ENCODE results near the gene LSM11.

LSM11 gene

GRCh38 chr5:157800137-157800536, 56.6 kb downstream of the LSM11 start:
- no peak overlapping the region for H3K9ac ChIP-seq (ENCODE audit: low read length)
- no peaks in the 10 kb centered on the region for H3K4me1 ChIP-seq (ENCODE audit: control insufficient read depth, insufficient read depth, low read length)
- H3K36me3 ChIP-seq (ENCODE audit: control insufficient read depth, insufficient read depth, low read length) = peaks cover 3% of the 10 kb centered on the region
- no peaks in the 10 kb centered on the region for H3K27me3 ChIP-seq (ENCODE audit: control insufficient read depth, insufficient read depth, low read length)
- H3K27ac ChIP-seq (ENCODE audit: low read depth, low read length) = no peak overlapping the region
- no peak overlapping the region for H3K4me3 ChIP-seq (ENCODE audit: low read length)

GRCh38 chr5:157802736-157803135, 59.2 kb downstream of the LSM11 start:
- Histone ChIP-seq H3K36me3 (ENCODE audit: control insufficient read depth, insufficient read depth, low read length) (peaks cover 7% of the 10 kb centered on the region), H3K27ac (ENCODE audit: low read depth, low read length) (no peak overlapping the region)

GRCh38 chr5:157808043-157808442, 64.5 kb downstream of the LSM11 start:
- H3K27me3 ChIP-seq (ENCODE audit: control insufficient read depth, insufficient read depth, low read length) = no peaks in the 10 kb centered on the region
- peaks cover 4% of the 10 kb centered on the region for H3K4me1 ChIP-seq (ENCODE audit: control insufficient read depth, insufficient read depth, low read length)
- H3K4me3 ChIP-seq (ENCODE audit: low read length) = no peak overlapping the region
- H3K9ac ChIP-seq (ENCODE audit: low read length) = no peak overlapping the region
- peaks cover 12% of the 10 kb centered on the region for H3K36me3 ChIP-seq (ENCODE audit: control insufficient read depth, insufficient read depth, low read length)
- no peak overlapping the region for H3K27ac ChIP-seq (ENCODE audit: low read depth, low read length)

More at GRCh38 chr5:157802736-157803135, 59.2 kb downstream of the LSM11 start:
- Histone ChIP-seq H3K27me3 (ENCODE audit: control insufficient read depth, insufficient read depth, low read length) (no peaks in the 10 kb centered on the region), H3K9ac (ENCODE audit: low read length) (no peak overlapping the region), H3K4me3 (ENCODE audit: low read length) (no peak overlapping the region), H3K4me1 (ENCODE audit: control insufficient read depth, insufficient read depth, low read length) (no peaks in the 10 kb centered on the region)
